Measurements from ENCODE around the gene MID1.

- no peak for TF ChIP-seq TCF7L2 (IDR thresholded peaks at IDR 0.05; ENCODE audit: low read depth, low read length)
- TF ChIP-seq, protein P1, sequence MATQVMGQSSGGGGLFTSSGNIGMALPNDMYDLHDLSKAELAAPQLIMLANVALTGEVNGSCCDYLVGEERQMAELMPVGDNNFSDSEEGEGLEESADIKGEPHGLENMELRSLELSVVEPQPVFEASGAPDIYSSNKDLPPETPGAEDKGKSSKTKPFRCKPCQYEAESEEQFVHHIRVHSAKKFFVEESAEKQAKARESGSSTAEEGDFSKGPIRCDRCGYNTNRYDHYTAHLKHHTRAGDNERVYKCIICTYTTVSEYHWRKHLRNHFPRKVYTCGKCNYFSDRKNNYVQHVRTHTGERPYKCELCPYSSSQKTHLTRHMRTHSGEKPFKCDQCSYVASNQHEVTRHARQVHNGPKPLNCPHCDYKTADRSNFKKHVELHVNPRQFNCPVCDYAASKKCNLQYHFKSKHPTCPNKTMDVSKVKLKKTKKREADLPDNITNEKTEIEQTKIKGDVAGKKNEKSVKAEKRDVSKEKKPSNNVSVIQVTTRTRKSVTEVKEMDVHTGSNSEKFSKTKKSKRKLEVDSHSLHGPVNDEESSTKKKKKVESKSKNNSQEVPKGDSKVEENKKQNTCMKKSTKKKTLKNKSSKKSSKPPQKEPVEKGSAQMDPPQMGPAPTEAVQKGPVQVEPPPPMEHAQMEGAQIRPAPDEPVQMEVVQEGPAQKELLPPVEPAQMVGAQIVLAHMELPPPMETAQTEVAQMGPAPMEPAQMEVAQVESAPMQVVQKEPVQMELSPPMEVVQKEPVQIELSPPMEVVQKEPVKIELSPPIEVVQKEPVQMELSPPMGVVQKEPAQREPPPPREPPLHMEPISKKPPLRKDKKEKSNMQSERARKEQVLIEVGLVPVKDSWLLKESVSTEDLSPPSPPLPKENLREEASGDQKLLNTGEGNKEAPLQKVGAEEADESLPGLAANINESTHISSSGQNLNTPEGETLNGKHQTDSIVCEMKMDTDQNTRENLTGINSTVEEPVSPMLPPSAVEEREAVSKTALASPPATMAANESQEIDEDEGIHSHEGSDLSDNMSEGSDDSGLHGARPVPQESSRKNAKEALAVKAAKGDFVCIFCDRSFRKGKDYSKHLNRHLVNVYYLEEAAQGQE (IDR thresholded peaks at IDR 0.05; ENCODE audit: insufficient read depth in 1 of 2, low read depth in 2 of 2, low read length in 1 of 2) = no peak
Observed at GRCh38 chrX:10524578-10524977, 95.8 kb downstream of the MID1 start.
